ENCODE data around the gene RAD51B.
"Not testable (repeated sequence)": the region's sequence is repeated elsewhere in the genome, so short reads cannot be mapped to it uniquely, and the experiment has no call there.

Gene RAD51B

DNA sequence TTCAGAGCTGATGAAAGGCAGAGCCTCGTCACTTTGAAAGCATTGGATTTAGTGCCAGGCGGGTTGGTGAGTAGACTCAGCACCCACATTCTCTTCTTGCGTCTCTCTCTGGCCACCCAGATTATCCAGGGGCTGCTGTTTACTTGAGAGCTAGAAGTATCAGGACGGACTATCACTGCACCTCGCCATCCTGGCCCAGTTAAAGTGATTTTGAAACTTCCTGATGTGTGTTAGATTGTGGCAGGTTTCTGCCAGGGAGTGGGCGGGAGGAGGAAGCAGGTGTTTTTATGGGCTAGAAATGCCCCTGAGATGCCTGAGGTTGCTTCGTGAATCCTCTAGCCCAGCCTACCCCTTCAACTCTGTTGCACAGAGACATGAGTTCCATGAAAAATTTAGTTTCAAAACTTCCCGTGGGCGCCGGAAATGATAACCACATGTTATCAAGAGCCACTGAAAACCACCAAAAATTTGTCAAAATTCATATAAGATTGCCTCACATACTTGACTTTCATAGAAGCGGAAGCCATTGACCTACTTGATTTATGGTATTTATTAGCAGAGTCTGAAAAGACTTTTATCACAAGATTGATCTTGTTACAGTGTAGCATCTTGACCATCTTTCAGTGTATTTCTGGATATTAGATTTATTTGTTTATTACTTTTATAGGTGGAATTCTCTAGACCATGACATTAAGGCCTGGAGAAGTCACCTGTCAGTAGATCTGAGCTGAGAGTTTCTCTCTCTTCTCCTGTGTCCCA lies 466.0 kb downstream of the RAD51B start:
- DNase-seq: no peak

DNA sequence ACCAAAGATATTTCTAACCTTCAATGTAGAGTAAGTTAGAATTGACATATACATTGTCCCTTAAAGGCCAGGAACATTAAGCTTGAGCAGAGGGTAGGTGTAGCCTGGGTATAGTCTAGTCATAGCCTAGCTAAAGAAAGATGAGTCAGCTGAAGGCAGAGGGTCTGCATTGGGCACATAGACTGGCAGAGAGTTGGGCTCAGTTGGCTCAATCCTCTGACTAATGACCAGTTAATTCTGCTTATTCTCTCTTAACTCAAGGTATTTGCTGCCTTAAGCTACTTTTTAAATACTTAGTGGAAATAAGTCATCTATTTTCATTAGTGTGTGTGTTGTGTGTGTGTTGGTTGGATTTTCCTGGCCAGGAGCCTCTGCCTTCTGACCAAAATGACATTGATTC lies 467.1 kb downstream of the RAD51B start:
- DNase-seq: no peak

DNA sequence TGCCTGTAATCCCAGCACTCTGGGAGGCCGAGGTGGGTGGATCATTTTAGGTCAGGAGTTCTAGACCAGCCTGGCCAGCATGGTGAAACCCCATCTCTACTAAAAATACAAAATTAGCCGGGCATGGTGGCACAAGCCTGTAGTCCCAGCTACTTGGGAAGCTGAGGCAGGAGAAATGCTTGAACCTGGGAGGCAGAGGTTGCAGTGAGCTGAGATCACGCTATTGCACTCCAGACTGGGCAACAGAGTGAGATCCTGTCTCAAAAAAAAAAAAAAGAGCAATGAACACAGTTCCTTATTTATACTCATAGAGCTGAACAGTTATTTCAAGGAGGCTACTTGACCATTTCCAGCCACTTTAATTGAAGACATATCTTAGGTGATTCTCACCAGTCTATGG lies 469.9 kb downstream of the RAD51B start:
- DNase-seq: not testable (repeated sequence)

DNA sequence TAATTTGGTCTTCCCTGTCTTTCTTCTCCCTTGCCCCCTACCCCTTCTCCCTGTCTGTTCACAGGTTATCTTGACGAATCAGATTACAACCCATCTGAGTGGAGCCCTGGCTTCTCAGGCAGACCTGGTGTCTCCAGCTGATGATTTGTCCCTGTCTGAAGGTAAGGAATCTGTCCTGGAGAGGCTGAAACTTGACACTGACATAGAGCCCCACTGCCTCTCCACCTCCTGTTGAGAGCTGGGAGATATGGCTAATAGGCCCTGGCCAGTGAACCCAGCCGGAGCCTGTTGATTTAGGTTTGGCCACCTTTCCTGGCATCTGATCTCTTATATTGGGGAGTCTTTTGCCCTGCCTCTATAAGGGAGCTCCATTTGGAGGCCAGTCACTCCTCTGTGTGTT lies 472.2 kb downstream of the RAD51B start:
- no peak for DNase-seq

DNA sequence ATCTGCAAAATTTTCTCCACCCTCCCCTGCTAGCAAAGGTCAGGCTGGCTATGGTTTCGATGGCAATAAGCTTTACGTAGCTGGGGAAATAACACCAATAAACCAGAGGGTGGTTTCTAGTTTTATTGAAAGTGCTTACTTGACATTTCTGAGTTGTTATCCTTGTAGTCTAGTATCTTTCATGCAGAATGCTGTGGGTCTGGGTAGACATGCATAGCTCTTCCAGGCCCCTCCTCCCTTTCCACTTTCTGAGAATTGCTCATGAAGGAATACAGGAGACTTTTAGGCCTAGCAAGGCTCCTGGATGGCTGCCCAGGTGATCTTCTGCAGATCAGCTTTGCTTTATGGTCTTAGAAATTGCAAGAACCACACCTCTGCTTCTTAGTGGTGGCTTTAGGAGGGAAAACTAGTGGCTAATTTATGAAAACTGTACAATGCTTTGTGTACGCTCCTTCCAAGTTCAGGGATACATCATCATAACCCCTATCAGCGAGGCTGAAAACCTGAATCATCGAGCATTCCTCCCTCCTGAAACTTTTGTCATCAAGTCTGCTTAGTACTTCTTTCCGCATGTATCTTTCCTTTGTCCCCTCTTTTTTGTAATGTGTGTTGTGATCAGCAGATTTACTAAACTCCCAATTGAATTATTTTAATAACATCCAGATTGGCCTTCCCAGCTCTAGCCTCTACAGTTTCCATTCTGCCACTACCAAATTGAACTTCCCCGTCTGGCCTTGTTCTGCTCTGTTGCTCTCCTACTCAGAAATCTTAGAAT lies 473.0 kb downstream of the RAD51B start:
- DNase-seq: no peak

DNA sequence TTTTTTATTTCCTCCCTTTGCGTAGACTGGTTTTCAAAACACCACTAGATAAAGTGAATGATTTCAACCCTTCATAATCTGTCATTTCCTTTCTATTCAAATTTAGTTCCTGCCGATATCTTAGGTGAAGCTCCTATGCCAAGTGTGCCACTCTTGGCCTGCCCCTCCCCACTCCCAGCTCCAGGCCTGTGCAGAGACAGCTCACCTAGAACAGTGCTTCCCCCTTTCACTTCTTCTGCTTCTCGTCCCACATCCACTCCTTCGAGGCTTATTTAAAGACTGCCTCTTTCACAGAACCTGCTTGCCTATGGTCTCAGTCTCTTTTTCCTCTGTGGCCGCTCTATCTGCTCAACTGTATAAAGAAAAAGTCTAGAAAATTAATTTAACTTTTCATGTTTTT lies 473.8 kb downstream of the RAD51B start:
- DNase-seq: peak; percentile 9

- DNase-seq: no peak
Observed at GRCh38 chr14:68295316-68295816, 475.8 kb downstream of the RAD51B start.

DNA sequence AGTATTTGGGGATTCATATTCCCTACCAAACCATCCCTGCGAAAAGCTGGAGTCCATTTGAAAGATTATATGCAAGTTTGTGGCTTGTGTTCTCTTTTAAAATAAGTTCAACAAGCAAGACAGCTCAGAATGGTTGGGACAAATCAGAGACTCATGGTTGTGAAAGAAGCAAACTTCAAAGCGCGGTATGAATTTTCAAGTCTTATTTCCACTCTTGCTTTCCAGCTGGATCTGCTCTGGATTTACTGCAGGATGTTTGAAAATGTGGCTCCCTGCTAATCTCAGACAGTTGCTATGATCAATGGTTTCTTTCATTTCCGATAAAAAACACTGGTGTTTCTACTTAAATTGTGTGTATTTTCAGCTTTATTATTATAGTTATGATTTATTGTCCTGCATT lies 477.5 kb downstream of the RAD51B start:
- DNase-seq: no peak

GRCh38 chr14:68297876-68298468 lies 478.4 kb downstream of the RAD51B start:
- DNase-seq: no peak

DNA sequence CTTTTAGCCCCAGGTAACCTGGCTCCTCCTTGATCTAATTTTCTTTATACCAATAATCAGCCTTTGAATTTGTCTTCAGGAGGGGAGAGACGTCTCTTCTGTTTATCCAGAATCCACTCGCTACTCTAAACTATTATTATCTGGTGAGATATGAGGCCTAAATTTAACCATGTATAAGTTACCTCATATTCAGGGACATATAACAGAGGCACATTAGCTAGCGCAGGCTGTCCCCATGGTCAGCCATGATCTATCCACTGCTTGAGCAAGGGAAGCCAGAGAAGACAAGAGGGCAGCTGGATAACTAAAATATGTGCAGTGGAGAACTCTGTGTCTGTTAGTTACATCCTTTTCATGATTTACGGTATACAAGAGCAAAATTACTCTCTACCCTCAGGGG lies 481.0 kb downstream of the RAD51B start:
- no peak for DNase-seq

- no peak for DNase-seq
Observed at GRCh38 chr14:68301219-68301618, 481.6 kb downstream of the RAD51B start.

DNA sequence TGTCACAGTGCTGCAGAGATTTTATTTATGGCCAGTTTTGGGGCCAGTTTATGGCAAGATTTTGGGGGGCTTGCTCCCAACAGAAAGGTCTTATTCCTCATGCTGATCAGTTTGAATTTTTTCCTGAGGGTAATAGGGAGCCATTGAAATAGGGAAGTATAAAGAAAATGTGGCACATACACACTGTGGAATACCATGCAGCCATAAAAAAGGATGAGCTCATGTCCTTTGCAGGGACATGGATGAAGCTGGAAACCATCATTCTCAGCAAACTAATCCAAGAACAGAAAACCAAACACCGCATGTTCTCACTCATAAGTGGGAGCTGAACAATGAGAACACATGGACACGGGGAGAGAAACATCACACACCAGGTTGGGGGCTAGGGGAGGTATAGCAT lies 483.4 kb downstream of the RAD51B start:
- DNase-seq: not testable (repeated sequence)

DNA sequence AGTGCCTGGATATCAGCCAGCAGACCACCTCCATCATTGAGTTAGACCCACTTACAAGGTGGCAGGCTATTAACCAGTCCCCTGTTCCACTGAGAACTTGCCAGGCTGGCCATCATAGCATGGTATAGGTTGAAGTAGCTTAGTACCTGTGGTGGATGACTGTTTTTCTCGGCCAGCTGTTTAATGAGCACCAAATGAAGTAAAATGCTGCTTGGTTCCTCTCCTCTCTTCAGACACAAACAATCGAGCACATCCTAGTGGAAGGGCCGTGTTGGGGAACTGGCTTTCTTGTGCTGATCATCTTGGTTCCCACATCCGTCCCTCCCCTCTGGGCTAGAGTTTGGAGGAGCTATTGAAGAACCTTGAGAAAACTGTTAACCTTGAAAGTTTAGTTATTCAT lies 486.2 kb downstream of the RAD51B start:
- no peak for DNase-seq

GRCh38 chr14:68306265-68306933 lies 486.8 kb downstream of the RAD51B start:
- no peak for DNase-seq

DNA sequence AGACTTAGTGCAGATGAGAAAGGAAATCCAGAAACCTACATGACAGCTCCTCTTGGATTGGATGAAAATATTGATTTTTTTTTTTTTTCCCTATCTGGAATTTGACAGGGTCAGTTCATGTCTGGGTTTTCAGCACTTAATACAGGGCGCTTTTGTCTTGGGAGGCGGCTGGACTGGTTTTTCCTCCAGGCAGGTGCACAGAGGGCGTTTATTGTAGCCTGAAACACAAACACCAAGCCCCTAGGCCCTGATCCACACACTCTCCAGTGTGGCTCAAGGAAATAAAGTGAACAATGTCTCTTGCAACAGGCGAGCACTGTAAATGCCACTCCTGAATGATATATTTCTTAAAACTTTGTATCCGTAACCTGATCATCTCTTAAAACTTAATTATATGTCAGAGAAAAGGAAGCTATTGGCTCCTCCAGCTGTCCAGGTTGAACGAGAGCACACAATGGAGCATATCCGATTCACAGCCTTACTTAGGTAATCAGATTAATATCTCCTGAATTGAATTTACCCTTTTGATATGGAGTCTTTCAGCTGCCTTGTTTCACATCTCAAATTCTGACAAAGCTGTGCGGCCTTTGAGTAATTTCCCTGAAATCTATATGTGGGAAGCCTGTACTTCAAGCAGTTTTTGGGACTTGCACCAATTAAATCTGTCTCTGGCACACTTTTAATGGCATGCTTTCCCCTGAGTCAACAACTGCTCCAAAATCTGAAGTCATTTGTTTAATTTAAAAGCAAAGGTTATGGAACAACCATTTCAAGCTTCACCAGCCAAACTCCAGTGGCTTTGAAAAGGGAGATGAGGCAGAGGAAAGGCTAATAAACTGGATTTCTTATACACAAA lies 487.6 kb downstream of the RAD51B start:
- peak; percentile 72 for DNase-seq

GRCh38 chr14:68307790-68308168 lies 488.2 kb downstream of the RAD51B start:
- DNase-seq: no peak

DNA sequence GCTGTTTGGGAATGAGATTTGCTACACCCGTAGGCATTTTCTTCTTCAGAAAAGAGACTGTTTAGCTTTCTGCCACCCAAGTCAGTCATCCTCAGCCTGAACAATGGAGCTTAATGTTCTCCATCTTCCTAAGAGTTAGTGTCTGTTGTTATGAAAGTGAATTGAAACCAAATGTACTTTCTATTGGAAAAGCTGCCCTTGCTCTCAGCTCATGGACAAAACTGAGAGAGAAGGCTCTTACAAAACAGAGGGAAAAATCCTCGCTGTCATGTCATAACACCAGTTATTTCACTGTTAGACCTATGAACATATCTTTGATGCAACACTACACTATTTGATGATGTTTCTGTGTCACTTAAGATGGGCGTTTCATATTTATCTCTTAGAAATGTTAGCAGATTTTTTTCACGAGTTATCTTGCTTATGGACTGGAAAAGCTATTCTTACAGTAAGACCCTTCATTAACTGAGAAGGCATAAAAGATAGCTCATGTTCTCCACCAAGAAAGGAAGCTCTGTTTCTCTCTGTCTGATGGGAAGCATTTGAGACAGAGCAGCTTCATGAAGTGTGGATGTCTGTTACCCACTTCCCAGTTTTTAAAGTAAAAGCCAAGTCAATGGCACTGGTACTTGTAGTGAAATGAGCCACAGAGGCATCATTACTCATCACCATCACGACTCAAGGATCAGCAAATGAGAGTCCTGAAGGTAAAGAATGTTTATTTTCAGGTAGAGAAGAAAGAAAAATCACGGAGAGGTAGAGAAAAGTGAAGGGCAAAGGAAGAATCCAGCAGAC lies 489.3 kb downstream of the RAD51B start:
- no peak for DNase-seq

GRCh38 chr14:68309616-68310015 lies 490.0 kb downstream of the RAD51B start:
- no peak for DNase-seq

DNA sequence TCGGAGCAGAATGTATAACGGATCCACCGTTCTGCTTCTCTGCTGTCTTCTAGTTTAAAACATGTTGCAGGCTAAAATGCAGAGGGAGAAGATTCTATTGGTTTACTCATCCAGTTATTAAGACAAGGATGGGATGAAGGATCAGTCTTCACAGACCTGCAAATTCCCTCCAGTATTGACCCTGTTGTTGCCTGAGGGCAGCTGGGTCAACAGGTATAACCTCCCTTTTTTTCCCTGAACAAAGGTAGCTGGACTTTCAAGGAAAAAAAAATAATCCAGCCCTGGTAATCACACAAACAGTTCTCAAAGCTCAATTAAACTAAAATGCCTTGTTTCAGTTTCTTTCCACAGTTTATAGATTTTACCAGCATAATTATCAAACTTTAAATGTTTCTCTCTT lies 492.7 kb downstream of the RAD51B start:
- no peak for DNase-seq

- no peak for DNase-seq
Observed at GRCh38 chr14:68312884-68313610, 493.5 kb downstream of the RAD51B start.

- DNase-seq: no peak
Observed at GRCh38 chr14:68314642-68315041, 495.1 kb downstream of the RAD51B start.

Data from NCI-H2029 treated with DMSO at 0.1 percent for 48 hours (cell line).